ENCODE data around the gene GMNN. TPM values are rescaled to one million over a fixed set of nuclear protein-coding genes. Genes with fewer than 3 reads are reported as not detected.

The GMNN gene
- total RNA-seq, 6 experiments from 2014 or later: 17.2 to 33.3 (median 27.4) TPM

GRCh38 chr6:24818346-24818745 is 43.6 kb downstream of the GMNN start:
- H3K9me3 Mint-ChIP-seq: no peaks in the 10 kb centered on the region
- H3K36me3 Mint-ChIP-seq (ENCODE audit: low read depth): no peaks in the 10 kb centered on the region; the same call in 1 of the 2 replicates
- DNase-seq: no peak
- no peak overlapping the region for H3K27ac Mint-ChIP-seq
- no peak for TF ChIP-seq CTCF (IDR thresholded peaks at IDR 0.05)
- H3K27me3 Mint-ChIP-seq (ENCODE audit: insufficient read depth): no peaks in the 10 kb centered on the region; the same call in 1 of the 2 replicates
- no peak overlapping the region for H3K4me3 Mint-ChIP-seq
- H3K4me1 Mint-ChIP-seq (ENCODE audit: low read depth): peaks cover 10% of the 10 kb centered on the region; the same call in 1 of the 2 replicates

GRCh38 chr6:24821860-24822444 is 47.2 kb downstream of the GMNN start:
- no peak for DNase-seq
- Mint-ChIP-seq H3K27ac (no peak overlapping the region), H3K27me3 (ENCODE audit: insufficient read depth) (no peaks in the 10 kb centered on the region; the same call in 1 of the 2 replicates), H3K9me3 (no peaks in the 10 kb centered on the region), H3K4me3 (no peak overlapping the region), H3K36me3 (ENCODE audit: low read depth) (no peaks in the 10 kb centered on the region; the same call in 1 of the 2 replicates), H3K4me1 (ENCODE audit: low read depth) (peaks cover 10% of the 10 kb centered on the region; the same call in 1 of the 2 replicates)
- TF ChIP-seq CTCF (IDR thresholded peaks at IDR 0.05): no peak

DNA sequence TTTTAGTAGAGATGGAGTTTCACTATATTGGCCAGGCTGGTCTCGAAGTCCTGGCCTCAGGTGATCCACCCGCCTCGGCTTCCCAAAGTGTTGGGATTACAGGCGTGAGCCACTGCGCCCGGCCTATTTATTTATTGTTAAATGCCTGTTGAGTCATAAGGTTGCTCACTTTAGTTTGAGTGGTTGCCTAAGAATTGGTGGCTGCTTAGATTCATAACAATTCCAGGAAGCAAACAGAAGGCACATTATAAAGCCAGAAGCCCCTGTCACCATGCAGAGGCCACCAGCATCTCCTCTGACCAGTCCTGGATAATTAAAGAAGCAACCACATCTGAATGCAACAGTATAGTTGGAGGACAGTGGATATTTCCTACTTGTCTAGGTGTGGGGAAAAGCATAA is 48.0 kb downstream of the GMNN start:
- peak; percentile 10 for DNase-seq
- no peak for TF ChIP-seq CTCF (IDR thresholded peaks at IDR 0.05)
- Mint-ChIP-seq H3K36me3 (ENCODE audit: low read depth) (no peaks in the 10 kb centered on the region; the same call in 1 of the 2 replicates), H3K27ac (no peak overlapping the region), H3K4me3 (no peak overlapping the region), H3K27me3 (ENCODE audit: insufficient read depth) (no peaks in the 10 kb centered on the region; the same call in 1 of the 2 replicates), H3K4me1 (ENCODE audit: low read depth) (peaks cover 10% of the 10 kb centered on the region; the same call in 1 of the 2 replicates), H3K9me3 (no peaks in the 10 kb centered on the region)

DNA sequence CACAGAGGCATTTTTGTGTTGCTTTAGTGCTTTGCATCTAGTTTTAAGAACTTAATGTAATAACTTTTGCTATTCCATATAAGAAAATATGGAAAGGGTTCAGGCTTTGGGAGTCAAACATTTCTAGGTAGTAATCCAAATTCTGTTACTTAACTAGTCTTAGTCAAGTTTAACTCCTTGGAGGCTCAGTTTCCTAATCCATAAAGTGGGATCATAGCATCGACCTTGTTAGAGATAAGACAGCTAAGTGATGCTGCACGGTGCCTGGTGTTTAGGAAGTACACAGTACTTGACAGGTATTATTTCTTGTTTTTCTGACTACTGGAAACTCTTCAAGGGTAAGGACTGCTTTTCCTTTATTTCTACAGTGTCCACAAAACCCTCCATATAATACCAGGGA is 48.4 kb downstream of the GMNN start:
- no peak overlapping the region for H3K27ac Mint-ChIP-seq
- no peaks in the 10 kb centered on the region; the same call in 1 of the 2 replicates for H3K36me3 Mint-ChIP-seq (ENCODE audit: low read depth)
- H3K9me3 Mint-ChIP-seq: no peaks in the 10 kb centered on the region
- TF ChIP-seq CTCF (IDR thresholded peaks at IDR 0.05): no peak
- no peak for DNase-seq
- H3K27me3 Mint-ChIP-seq (ENCODE audit: insufficient read depth): peaks cover 1% of the 10 kb centered on the region
- no peak overlapping the region for H3K4me3 Mint-ChIP-seq
- H3K4me1 Mint-ChIP-seq (ENCODE audit: low read depth): peaks cover 10% of the 10 kb centered on the region; the same call in 1 of the 2 replicates

DNA sequence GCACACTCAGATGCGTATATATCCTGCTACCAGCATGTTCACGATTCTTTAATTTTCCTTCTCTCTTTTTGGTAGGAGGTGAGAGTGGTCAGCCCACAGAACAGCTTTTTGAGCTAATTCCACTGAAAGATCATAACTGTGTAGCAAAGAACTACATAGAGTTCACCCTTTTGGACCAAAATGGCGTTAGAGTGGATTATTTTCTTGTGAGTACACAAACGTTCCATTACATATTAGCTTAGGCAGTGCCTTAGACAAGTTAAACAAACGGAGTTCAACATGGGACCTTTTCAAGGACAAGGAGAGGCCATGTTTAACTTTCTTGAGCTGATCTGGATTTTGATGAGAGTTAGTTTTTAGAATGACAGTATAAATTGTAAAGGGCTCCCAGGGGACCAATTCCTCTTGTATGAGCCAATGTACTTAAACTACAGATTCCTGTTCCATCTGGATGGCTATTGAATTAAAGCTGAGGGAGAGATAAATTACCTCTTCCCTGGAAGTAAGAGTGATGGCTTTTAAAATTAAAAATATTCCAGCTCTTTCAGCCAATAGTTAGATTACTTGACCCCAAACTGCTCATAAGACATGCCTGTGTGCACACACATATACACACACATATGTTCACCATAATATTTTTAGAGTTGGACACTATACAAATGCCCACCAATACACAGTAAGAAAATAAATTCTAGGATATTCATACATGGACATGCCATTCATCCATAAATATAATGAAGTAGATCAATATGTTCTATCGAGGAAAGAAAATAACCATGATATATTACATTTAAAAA is 49.6 kb downstream of the GMNN start:
- peaks cover 1% of the 10 kb centered on the region for H3K27me3 Mint-ChIP-seq (ENCODE audit: insufficient read depth)
- DNase-seq: no peak
- H3K4me1 Mint-ChIP-seq (ENCODE audit: low read depth): peaks cover 10% of the 10 kb centered on the region; the same call in 1 of the 2 replicates
- H3K27ac Mint-ChIP-seq: no peak overlapping the region
- H3K9me3 Mint-ChIP-seq: no peaks in the 10 kb centered on the region
- TF ChIP-seq CTCF (IDR thresholded peaks at IDR 0.05): no peak
- no peak overlapping the region for H3K4me3 Mint-ChIP-seq
- no peaks in the 10 kb centered on the region for H3K36me3 Mint-ChIP-seq (ENCODE audit: low read depth)

All from HFFc6 (cell line).